NB4 (cell line): ENCODE results near the gene TRABD2B.

Source experiments
- POLR2A ChIP-seq: IDR thresholded peaks from 2 replicates; pipeline ENCODE4 v1.6.1; 2011; ENCODE audit warnings: mild to moderate bottlenecking; ENCODE audit not compliant: insufficient read length; ENCODE audit errors: extremely low read depth
- TF ChIP-seq, protein P1 (sequence below): IDR thresholded peaks from one replicate; pipeline ENCODE4 v1.5.1; 2012; ENCODE audit warnings: low read depth, low read length

DNA sequence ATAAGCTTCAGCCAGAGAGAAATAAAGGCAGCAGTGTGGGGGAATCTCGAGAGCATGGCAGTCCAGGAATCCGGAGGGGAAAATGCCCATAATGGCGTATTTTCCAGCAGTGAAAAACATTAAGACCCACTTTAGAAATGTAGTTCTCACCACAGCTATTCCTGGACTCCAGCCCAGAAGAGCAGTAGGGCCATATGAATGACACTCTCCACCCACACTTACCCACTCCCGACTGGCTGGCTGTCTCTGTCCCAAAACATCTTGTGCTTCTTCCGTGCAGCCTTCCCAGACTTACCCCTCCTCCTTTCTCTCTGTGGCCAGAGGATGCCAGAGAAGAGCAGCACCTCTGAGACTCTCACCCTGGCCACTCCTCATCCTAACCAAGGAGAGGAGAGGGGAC is 56.4 kb downstream of the TRABD2B start:
- TF ChIP-seq, protein P1, sequence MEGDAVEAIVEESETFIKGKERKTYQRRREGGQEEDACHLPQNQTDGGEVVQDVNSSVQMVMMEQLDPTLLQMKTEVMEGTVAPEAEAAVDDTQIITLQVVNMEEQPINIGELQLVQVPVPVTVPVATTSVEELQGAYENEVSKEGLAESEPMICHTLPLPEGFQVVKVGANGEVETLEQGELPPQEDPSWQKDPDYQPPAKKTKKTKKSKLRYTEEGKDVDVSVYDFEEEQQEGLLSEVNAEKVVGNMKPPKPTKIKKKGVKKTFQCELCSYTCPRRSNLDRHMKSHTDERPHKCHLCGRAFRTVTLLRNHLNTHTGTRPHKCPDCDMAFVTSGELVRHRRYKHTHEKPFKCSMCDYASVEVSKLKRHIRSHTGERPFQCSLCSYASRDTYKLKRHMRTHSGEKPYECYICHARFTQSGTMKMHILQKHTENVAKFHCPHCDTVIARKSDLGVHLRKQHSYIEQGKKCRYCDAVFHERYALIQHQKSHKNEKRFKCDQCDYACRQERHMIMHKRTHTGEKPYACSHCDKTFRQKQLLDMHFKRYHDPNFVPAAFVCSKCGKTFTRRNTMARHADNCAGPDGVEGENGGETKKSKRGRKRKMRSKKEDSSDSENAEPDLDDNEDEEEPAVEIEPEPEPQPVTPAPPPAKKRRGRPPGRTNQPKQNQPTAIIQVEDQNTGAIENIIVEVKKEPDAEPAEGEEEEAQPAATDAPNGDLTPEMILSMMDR: no peak
- no peak for TF ChIP-seq POLR2A
